GM18519 (cell line): ENCODE data around the gene LARP4B.
"Not testable (repeated sequence)": the region's sequence is repeated elsewhere in the genome, so short reads cannot be mapped to it uniquely, and the experiment has no call there.

Experiments
- ATAC-seq: cut with Tn5 transposase; IDR thresholded peaks from one replicate; pipeline ENCODE4 v1.9.1; 2021; ENCODE audit warnings: mild to moderate bottlenecking, moderate library complexity; ENCODE audit not compliant: unreplicated experiment, low FRiP score

LARP4B gene

DNA sequence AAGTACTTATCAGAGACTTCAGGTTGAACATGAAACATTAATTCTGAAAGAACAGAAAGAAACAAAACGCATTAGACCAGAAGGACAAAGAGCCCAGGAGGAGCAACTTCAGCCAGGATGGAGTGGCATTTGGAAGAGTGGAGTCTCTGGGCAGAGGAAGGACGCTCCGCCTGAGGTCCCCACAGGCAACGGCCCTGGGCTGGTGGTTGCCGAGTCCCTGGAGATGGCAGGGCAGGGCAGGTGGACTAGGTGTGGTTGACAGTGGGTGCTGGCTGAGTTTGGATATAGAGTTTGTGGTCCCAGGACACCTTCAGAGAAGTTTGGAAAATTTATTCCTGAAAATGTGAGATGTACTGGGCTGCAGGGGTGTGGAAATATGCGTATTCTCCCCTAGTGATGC lies 27.4 kb upstream of the LARP4B start:
- no peak for ATAC-seq

DNA sequence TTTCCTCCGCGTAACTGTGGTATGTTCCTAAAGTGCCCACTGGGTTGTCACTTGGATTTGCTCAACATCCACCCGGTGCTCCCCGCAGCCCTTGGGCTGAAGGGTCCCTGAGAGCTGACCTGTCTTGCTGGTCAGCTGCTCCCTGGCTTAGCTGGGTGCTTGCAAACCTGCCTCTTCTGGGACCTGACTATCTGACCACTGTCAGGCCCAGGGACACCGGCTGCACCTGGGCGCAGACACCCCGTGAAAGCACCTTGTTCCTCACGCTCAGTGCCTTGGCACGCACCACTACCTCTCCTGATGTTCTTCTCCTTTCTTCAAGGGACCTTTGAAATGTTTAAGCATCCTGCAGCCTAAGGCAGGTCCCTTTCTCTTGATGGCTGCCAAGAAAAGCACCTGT lies 26.6 kb upstream of the LARP4B start:
- ATAC-seq: no peak

DNA sequence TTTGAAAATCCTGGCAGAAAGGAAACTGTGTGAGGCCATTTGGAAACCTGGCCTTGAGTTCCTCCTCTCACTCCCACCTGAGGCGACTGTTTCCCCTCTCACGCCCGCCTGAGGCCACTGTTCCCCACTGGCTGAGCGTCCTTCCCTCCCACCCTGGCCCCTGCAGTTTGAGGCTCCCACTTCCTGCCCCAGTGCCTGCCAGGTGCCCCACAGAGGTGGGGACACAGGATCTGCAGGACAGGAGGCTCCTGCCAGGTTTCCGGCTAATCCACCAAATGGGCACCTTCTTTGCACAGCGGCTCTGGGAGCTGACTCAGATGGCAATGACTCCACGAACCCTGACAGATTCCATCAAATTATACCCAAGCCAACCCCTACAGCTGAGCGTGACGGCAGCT lies 24.3 kb upstream of the LARP4B start:
- ATAC-seq: no peak

DNA sequence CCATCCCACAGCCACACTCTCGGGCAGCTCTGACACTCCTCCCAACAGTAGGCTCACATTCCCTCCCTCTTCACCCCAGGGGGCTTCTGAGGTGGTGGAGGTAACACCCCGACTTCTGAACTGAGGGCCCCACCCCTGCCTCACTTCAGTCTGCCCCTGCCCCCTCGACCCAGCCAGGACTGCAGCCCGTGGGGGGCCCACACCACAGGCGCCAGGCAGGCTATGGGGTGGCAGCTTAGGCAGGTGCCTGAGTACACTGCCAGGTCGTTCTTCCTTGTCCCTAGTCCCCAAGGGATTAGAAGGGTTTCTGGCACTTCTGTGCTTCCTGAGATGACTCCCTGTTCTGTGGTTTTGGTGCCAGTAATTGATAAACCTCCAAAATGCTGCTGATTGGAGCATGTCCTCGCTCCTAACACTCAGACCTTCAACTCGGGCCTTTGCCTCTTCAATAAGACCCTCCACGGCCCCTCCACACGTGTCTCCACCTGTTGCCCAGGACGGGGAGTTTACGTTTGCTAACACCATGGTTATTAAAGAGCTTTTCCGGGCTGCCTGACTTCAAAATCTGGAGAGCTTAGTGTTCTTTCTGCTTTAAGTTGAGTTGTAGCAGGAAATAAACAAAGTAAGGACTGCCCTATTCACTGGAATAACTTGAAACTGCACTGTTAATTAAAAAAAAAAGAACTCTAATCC lies 23.8 kb upstream of the LARP4B start:
- no peak for ATAC-seq

DNA sequence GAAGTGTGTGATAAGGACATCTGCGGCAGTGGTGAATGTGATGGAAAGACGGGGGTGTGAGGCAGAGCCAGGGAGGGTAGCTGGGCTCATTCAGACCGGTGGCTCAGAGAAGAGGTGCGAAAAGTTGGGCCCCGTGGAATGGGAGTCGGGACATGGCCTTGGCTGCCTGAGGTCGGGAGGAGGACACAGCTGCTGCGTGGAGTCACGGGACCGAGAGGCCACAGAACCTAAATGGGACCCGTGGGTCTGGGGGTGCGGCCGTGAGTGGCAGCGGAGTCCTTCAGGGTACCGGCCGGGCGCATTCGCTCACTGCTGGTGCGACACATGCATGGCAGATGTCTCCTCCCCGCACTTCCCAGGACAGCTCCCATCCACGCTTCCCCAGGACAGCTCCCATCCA lies 22.9 kb upstream of the LARP4B start:
- ATAC-seq: no peak

DNA sequence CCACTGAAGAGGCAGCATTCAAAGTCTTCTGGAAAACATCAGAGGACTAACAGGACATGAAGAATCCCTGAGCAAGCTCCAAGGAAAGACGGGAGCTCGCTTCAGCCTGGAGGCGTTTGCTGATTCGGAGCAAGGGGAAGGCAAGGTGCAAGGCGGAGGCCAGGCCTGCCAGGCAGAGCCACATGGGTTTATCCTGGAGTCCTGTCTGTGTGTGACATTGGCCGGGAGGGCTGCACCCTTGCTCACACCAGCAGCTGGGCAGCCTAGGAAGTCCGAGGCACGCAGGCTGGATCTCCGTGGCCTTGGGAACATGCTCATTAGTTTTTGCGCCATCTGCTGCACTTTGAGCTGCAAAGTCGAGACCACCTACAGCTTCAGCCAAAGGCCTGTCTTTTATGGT lies 22.3 kb upstream of the LARP4B start:
- ATAC-seq: no peak

DNA sequence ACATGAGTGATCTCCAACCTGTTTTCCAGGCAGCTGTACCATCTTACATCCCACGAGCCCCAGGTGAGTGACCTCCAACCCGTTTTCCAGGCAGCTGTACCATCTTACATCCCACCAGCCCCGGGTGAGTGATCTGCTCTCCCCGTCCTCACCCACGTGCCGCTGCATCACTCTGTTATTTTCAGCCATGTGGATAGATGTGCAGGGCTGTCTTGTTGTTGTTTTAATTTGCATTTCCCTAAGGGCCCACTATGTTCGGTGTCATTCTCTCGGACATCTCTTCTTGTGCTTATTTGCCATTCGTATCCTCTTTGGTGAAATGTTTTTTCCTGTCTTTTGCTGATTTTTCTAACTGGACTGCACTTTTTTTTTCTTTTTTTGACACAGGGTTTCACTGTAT lies 17.9 kb upstream of the LARP4B start:
- ATAC-seq: no peak

DNA sequence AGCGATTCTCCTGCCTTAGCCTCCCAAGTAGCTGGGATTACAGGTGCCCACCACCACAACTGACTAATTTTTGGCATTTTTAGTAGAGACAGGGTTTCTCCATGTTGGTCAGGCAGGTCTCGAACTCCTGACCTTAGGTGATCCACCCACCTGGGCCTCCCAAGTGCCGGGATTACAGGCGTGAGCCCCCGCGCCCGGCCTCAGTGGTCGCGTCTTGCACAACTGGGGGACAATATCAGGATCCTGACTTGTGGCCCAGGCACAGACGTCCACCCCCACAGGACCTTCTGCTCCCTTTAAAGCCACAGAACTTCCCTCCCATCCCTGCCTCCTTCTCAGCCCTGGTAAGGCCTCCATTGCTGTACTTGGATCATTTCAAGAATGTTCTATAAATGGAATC lies 16.8 kb upstream of the LARP4B start:
- ATAC-seq: no peak

DNA sequence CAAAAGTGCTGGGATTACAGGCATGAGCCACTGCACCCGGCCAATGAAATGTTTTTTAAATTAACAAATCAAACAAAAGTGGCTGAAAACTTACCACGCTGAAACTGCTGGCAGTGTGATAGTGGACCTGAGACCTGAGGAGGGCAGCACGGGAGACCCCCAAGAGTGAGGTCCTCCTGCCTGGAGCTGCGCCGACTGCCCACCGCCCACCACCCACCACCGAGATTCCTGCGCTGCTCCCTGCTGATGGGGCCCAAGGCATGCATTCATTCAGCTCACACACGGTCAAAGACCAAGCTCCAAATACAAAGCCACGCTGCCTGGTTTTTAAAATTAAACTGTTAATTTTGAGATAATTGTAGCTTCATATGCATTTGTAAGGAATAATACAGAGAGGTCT lies 16.4 kb upstream of the LARP4B start:
- no peak for ATAC-seq

DNA sequence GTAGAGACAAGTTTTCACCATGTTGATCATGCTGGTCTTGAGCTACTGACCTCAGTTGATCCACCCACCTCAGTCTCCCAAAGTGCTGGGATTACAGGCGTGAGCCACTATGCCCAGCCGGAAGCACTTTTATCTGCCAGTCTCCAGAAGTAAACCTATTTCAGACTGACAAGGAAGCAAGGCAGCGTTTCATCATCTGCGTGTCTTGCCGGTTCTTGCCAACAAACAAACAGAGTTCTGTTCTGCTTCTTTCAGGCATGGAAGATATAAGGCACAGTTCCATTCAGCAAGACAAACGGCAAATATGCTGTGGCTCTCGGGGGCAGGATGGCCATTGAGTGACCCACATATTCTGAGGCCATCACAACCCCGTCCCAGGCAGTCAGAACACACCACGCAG lies 15.5 kb upstream of the LARP4B start:
- ATAC-seq: no peak

DNA sequence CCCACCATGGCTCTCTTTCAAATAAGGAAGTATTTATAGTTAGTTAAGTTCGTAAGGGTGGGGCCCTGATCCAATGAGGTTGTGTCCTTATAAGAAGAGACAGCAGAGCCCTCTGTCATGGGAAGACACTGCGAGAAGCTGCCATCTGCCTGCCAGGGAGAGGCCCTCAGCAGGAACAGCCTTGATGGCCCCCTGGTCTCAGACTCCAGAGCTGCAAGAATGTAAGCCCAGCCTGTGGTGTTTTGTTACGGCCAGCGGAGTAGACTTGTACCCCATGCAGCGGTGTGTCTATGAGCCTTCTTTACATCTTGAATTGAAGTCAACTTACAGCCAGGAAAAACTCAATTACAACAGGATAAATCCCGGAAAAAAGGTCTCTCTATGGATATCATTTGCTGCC lies 14.3 kb upstream of the LARP4B start:
- ATAC-seq: no peak

DNA sequence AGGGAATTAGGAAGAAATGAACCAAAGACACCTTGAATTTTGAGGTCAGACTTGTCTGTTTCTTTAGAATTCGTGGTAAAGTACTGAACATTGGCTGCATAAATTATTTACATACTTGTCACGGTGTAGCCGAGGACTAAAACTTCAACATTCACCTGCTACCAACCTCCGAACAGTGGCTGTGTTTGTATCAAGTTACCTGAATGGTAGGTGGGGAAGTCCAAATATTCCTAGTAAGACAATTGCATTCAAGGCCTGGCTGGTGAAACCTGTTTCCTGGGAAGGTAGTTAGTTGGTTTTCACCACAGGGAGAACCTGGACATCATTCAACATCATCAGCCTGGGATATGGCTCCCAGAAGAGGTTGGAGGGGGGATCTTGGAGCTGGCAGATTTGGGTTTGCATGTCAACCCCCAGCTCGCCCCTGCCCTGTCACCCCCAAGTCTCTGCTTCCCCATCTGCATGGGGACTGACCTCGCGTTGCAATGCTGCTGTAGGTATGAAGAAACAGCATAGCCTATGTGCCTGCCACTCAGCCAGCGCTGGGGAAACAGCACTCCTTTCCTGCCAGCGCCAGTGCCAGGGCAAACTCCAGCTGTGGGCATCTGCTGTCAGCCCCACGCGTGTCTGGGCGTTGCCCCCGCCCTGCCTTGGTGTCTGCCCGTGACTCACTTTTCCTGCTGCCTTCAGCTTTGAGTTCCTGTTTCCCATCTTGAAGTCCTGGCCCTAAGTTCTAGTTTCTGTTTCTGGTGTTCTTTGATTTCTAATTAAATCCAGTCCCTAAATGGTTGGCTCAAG lies 12.7 kb upstream of the LARP4B start:
- ATAC-seq: no peak

DNA sequence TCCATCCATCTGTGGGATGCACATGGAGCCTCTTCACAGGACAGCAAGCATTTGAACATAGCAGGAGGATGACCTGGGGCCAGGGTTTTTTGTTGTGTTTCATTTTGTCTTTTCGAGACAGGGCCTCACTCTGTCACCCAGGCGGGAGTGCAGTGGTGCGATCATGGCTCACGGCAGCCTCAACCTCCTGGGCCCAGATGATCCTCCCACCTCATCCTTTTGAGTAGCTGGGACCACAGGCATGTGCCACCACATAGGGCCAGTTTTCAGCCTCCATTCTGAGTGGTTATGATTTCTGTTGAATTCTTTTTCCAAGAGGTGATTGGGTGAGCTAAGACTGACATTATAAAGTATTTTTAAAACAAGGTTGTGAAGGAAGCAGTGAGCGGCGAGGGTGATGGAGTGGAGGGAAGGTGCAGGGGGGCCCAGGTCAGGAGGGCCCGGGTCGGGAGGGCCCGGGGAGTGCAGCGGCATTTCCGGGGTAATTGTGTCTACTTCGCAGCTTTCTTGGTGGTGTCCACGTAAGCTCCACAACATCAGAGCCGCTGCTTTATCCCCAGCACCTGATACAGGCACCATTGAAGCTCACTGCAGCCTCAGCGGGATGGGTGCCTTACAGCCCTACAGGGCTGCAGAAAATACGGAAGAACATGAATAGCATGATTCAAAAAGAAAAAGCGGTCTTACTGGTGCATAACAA lies 12.0 kb upstream of the LARP4B start:
- no peak for ATAC-seq

DNA sequence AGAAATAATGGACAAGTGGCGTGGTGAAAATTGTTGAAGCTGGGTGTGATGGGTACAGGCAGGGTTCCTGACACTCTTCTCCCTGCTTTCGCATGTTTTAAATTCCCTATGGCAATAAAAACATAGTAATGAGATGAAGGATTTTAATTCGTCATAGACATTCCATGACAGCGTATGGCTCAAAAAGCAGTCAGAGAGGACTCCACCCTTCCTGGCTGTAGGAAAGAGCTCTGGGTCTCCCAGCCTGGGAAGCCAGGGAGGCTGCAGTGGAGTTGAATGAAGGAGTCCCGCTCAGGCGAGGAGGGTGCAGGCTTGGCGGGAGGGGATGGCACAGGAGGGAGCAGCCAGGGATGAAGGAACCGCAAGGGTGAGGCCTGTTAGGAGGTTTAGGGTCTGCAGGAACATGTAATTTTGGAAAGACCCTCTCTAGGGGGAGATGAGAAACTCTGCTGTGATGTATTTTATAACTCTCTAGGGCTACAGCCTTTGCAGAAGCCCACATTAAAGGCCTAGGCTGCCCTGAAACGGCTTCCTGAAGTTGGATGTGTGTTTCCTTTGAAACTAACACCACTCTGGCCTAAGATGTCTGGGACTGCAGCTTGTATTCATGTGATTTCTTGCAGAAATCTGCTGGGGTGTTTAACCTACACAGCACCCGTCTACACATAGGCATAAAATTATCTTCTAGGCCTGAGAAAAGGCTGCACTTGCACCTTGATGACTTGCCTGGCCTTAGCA lies 7.6 kb upstream of the LARP4B start:
- no peak for ATAC-seq

DNA sequence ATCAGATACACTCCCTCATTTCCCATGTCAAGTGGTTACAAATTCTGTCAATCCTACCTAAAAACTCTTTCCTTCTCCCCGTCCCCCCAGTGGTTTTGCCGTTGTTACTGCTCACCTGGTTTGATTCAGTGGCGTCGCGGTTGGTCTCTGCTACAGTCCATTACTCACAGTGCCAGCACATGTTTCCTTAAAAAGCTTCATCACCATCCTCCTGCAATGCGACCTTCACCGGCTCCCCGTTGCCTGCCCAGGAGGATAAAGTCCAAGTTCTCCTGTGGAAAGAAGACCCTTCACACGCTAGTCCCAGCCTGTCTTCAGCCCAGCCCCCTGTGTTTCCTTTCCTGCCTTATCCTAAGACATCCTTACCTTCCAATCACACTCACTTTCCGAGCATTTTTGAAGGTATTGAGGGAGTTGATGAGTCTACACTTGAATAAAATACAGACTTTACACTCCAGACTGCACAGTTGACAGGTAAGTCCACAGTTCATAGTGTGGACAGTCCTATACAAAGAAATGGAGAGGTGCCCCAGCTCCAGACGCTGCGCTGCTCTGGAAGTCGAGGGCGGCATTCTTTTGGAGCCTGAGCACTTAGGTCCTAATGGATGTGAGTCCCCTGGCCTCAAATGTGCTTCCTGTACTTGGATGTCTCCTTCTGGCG lies 3.4 kb upstream of the LARP4B start:
- no peak for ATAC-seq

DNA sequence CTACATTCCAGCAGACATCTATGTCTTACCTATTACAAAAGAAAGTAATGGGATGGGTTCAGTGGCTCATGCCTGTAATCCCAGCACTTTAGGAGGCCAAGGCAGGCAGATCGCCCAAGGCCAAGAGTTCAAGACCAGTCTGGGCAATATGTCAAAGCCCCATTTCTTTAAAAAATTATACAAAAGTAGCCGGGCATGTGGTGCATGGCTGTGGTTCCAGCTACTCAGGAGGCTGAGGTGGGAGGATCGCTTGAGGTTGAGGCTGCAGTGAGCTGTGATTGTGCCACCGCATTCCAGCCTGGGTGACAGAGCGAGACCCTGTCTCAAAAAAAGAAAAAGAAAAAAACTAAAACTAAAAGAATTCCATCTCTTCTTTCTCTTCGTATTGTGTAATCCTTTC lies 2.7 kb upstream of the LARP4B start:
- ATAC-seq: not testable (repeated sequence)

DNA sequence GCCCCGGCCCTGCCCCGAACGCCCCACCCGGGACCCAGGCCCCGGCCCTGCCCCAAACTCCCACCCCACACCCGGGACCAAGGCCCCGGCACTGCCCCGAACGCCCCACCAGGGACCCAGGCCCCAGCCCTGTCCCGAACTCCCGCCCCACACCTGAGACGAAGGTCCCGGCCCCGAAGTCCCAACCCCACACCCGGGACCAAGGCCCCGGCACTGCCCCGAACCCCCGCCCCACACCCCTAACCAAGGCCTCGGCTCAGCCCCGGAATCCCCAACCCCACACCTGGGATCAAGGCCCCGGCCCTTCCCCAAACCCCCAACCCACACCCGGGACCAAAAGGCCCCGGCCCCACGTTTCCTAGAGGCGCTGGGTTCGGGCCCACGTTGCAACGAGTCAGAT lies 1.1 kb upstream of the LARP4B start:
- no peak for ATAC-seq

DNA sequence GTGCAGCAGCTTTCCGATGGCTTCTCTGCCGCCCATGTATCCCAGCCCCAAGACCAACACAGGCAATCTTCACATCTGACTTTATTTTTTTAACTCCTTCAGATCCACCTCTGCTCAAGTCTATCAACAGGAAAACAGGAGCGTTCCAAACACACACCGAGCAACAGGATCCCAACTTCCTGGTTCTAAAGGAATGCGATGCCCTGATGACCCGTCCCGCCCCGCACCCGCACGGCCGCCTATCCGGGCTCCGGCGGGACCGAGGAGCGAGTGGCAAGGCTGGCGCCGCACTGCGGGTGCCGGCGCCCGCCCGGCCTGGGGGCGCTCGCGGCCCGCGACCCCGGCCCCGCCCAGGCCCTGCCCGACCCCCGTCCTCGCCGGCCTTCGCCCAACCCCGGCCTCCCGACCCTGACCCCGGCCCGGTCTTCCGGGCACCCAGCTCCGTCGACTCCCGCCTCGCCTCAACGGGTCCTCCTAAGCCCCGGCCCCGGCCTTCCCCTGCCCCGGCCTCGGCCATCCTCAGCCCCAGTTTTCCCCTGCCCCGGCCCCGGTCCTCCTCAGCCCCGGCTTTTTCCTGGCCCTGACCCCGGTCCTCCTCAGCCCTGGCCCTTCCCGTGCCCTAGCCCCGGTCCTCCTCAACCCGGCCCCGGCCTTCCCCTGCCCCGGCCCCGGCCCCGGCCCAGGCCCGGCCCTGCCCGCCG lies 730 bp downstream of the LARP4B start:
- ATAC-seq: no peak

DNA sequence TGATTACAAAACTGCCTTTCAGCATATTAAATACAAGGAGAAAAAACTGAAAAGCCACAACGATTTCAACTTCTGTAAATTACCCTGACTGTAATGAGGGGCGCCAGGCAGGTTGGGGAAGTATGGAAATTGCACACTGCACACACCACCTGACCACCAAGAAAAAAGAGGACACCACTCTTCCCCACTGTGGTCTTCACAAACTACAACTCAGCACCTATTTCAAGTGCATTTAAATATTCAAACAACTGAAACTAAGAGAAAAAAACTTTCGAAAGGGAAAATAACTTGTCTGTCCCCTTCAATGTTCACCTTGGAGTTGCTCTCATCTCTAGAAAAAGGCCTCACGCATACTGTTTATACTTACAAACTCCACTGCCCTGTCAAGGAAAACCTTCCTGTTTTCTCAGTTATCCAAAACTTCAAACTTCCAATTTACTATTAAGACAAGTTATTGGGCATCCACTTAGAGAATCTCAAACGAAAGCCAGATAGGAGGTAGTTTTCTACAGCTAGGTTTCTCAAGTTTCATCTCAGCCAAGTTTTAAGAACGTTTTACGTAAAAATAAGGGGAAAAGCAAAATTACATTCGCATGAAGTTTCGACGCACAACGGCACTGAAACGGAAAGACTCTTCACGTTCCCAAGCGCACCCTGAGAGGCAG lies 1.4 kb downstream of the LARP4B start:
- no peak for ATAC-seq
